ENCODE measurements around the gene KRTAP13-1.

DNA sequence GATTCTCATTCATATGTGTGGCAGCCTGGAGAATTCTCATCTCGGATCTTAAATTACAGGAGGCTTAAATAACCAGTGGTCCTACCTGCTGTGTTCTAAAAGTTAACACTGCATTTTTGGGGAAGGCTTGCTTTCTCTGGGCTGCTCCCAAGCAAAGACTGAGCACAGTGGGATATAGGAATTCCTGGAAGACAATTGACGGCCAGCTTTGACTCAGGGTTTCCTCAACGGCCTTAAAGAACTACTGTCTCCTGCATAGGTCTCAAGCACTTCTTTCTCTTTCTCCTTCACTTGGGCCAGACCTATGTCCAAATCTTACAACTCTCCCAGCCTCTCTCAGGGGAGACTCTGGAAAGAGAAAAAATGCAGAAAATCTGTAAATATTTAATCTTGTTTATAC lies 30.9 kb downstream of the KRTAP13-1 start:
- TF ChIP-seq, protein P1, sequence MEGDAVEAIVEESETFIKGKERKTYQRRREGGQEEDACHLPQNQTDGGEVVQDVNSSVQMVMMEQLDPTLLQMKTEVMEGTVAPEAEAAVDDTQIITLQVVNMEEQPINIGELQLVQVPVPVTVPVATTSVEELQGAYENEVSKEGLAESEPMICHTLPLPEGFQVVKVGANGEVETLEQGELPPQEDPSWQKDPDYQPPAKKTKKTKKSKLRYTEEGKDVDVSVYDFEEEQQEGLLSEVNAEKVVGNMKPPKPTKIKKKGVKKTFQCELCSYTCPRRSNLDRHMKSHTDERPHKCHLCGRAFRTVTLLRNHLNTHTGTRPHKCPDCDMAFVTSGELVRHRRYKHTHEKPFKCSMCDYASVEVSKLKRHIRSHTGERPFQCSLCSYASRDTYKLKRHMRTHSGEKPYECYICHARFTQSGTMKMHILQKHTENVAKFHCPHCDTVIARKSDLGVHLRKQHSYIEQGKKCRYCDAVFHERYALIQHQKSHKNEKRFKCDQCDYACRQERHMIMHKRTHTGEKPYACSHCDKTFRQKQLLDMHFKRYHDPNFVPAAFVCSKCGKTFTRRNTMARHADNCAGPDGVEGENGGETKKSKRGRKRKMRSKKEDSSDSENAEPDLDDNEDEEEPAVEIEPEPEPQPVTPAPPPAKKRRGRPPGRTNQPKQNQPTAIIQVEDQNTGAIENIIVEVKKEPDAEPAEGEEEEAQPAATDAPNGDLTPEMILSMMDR (IDR thresholded peaks at IDR 0.05), result no peak
- no peak for TF ChIP-seq POLR2A (IDR thresholded peaks at IDR 0.05)
